Adrenal gland (tissue), 5 donors: ENCODE data around the gene DOHH.

ENCODE experiments used
- POLR2A ChIP-seq, 2 donors: fragments of 450-650 bp; IDR thresholded peaks; one replicate each; pipeline ENCODE4 v1.6.1; 2017; ENCODE audit warnings: antibody characterized with exemption in 2 of 2, mild to moderate bottlenecking in 2 of 2, moderate library complexity in 1 of 2
- TF ChIP-seq, protein P1 (sequence below), 6 experiments: fragments of 450-650 bp in 4 of 6; fragments of 200-600 bp in 2 of 6; sonication (generic) in 1 of 6; IDR thresholded peaks; 1 replicate in 5 of 6; 2 replicates in 1 of 6; pipeline versions ENCODE4 v1.5.1 to v1.8.0; 2016 to 2021; ENCODE audit warnings: antibody characterized with exemption in 6 of 6, mild to moderate bottlenecking in 2 of 6, moderate library complexity in 1 of 6
- donor health status: DM: no; HTN: no; CAD: no.

DNA sequence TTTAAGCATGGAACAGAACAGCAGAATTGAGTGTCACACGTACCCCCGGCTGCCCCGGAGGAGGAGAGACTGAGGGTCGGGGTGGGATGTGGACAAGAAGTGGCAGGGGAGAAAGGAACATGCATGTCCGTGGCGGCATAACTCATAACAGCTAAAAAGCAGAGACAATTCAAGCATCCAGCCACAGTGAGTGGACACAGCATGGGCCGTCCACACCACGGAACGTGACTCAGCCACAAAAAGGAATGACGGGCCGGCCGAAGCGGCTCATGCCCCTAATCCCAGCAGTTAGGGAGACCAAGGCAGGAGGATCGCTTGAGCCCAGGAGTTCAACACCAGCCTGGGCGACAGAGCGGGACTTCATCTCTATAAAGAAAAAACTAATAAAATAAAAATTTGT, 7.6 kb downstream of the DOHH start:
- no peak for TF ChIP-seq POLR2A (IDR thresholded peaks at IDR 0.05)
- TF ChIP-seq, protein P1, sequence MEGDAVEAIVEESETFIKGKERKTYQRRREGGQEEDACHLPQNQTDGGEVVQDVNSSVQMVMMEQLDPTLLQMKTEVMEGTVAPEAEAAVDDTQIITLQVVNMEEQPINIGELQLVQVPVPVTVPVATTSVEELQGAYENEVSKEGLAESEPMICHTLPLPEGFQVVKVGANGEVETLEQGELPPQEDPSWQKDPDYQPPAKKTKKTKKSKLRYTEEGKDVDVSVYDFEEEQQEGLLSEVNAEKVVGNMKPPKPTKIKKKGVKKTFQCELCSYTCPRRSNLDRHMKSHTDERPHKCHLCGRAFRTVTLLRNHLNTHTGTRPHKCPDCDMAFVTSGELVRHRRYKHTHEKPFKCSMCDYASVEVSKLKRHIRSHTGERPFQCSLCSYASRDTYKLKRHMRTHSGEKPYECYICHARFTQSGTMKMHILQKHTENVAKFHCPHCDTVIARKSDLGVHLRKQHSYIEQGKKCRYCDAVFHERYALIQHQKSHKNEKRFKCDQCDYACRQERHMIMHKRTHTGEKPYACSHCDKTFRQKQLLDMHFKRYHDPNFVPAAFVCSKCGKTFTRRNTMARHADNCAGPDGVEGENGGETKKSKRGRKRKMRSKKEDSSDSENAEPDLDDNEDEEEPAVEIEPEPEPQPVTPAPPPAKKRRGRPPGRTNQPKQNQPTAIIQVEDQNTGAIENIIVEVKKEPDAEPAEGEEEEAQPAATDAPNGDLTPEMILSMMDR (IDR thresholded peaks at IDR 0.05): no peak
